HG03521 (cell line): ENCODE measurements around the gene RASL11B.

Experiments
- ATAC-seq: cut with Tn5 transposase; IDR thresholded peaks from one replicate; pipeline ENCODE4 v1.9.1; 2021; ENCODE audit warnings: mild to moderate bottlenecking, moderate library complexity; ENCODE audit not compliant: unreplicated experiment

RASL11B gene

GRCh38 chr4:52912608-52913007 is 50.5 kb downstream of the RASL11B start:
- ATAC-seq, result no peak

- no peak for ATAC-seq
Observed at GRCh38 chr4:52914051-52914605, 52.0 kb downstream of the RASL11B start.

- ATAC-seq, result no peak
Observed at GRCh38 chr4:52915191-52915590, 53.1 kb downstream of the RASL11B start.

- no peak for ATAC-seq
Observed at GRCh38 chr4:52915730-52916300, 53.7 kb downstream of the RASL11B start.
